ENCODE measurements around the gene KCTD7. TPM values are rescaled to one million over a fixed set of nuclear protein-coding genes. Genes with fewer than 3 reads are reported as not detected.
A peak's percentile ranks its signal among the peaks of the same experiment; 100 is the strongest.

Gene KCTD7
- total and polyA plus RNA-seq, 10 of the 15 experiments (the other 5 are each of a cell fraction or from before 2014, with no cell fraction given) = 1.6 to 18.0 (median 9.4) TPM

DNA sequence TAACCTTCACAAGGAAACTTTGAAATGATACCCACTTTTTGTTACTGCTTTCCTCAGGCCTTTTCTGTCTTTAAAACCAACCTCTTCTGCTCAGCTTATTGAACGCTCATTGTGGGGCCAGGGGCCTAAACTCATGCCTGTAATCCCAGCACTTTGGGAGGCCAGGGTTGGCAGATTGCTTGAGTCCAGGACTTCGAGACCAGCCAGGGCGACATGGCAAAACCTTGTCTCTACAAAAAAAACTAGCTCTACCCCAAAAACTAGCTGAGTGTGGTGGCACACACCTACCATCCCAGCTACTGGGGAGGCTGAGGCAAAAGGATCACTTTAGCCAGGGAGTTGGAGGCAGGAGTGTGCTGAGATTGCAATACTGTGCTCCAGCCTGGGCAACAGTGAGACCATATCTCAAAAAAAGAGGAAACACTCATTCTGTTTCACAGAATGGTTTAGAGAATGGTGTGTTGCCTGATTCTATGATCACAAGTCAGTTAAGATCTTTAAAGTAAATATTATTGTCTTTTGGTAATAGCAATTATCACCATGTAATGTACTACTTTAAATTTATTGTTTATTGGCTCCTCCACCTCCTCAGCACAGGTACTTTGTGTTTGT is 51.1 kb downstream of the KCTD7 start (continued):
- no peak for TF ChIP-seq SREBF1 (IDR thresholded peaks at IDR 0.05; ENCODE audit: low read length)
- no peak for TF ChIP-seq SREBF2 (IDR thresholded peaks at IDR 0.05; ENCODE audit: low read length)

DNA sequence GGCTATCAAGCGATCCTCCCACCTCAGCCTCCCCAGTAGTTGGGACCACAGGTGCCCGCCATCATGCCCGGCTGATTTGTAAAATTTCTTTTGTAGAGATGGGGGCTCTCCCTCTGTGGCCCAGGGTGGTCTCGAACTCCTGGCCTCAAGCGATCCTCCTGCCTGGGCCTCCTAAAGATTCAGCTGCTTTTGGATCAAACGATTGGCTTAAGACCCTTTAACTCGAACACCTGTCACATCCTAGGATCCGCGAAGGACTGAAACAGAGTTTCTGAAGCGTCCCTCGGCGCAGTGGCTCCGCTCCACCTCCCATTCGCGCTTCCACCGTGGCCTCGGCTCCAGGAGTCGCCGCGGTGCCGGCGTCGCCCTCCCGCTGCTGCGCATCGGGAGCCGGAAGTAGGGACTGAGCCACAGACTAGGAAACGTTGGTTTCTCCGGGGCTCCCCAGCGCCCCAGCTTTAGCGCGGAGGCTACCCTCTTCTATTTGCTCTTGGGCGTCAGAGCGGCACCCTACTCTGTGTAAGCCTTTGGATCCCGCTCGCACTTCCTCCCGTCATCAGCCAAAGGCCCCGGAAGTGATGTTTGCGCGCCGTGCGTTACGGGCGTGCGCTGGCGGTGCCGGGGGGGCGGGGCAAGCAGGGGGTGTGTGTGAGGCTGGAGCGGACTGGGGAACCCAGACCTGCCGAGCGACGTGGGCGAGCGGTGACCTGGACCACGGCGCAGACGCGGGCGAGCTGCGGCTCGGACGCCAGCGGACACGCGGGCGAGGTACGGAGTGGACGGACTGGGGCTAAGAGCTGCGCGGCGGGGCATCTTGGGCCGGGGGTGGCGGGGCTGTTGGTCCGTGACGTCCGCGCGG is 53.0 kb downstream of the KCTD7 start:
- ChIA-PET RAD21 (ENCODE audit: unreplicated experiment) (interaction anchor here (1.3 kb wide), 1 partner anchor 55 kb away, joined by 4 read pairs; no protein-coding TSS in a partner anchor), POLR2A (interaction anchor here (0.6 to 1.3 kb wide), 4 partner anchors 24 to 73 kb away, joined by 3 to 4 read pairs (median 3); no protein-coding TSS in a partner anchor), SMC1A (ENCODE audit: uncharacterized antibody, unreplicated experiment) (interaction anchor here (0.6 kb wide), 1 partner anchor 810 kb away, joined by 6 read pairs; no protein-coding TSS in a partner anchor), CTCF (interaction anchor here (1.2 kb wide), 1 partner anchor 313 kb away, joined by 4 read pairs; no protein-coding TSS in a partner anchor)
- Histone ChIP-seq H3K27me3 (replicated peaks in 1 of 2; ENCODE audit: control insufficient read depth in 2 of 2, insufficient read depth in 2 of 2, low read length in 1 of 2) (no peaks in the 10 kb centered on the region), H3K27ac (ENCODE audit: control insufficient read depth, insufficient read depth) (peak overlapping the region; percentile 89), H3K4me1 (ENCODE audit: control insufficient read depth, insufficient read depth, low read length) (peaks cover 12% of the 10 kb centered on the region), H3K36me3 (ENCODE audit: control insufficient read depth in 2 of 2, insufficient read depth in 2 of 2, low read length in 1 of 2) (no peaks in the 10 kb centered on the region), H3K9ac (ENCODE audit: control insufficient read depth, insufficient read depth, low read length) (peak overlapping the region; percentile 87), H3K79me2 (ENCODE audit: control insufficient read depth, insufficient read depth, low read length) (peaks cover 22% of the 10 kb centered on the region), H3K4me2 (ENCODE audit: control insufficient read depth, insufficient read depth) (peak overlapping the region; percentile 97), H4K20me1 (ENCODE audit: control insufficient read depth, insufficient read depth) (no peaks in the 10 kb centered on the region), H3K4me3 (peak overlapping the region; percentile 93), H3K9me3 (replicated peaks; ENCODE audit: control insufficient read depth, insufficient read depth, low read length) (no peaks in the 10 kb centered on the region), H2AFZ (ENCODE audit: control insufficient read depth, low read depth, low read length) (peak overlapping the region; percentile 79)
- in situ Hi-C loops (cut with MboI) = no loop called here
- no peak for FAIRE-seq
- ATAC-seq = peak; percentile 97
- WGBS (ENCODE audit: insufficient coverage, insufficient replicate concordance, low lambda C conversion rate, missing lambda C conversion rate) = under 1% methylated on average over 77 of the region's 78 CpGs
- BruUV-seq (replicated peaks) = TSS peak; percentile 99
- intact Hi-C loops (cut with micrococcal nuclease; ENCODE audit: unreplicated experiment) = loop anchor here (2.0 kb wide), 1 partner anchor 27 kb away; no protein-coding TSS in a partner anchor
- peak; percentile 72 for DNase-seq (ENCODE audit: low read depth, low spot score)
- no peak for TF ChIP-seq ZSCAN29 (IDR thresholded peaks at IDR 0.05)
- no peak for TF ChIP-seq RAD21 (IDR thresholded peaks at IDR 0.05; ENCODE audit: insufficient read depth, low read depth, low read length)
- TF ChIP-seq SMAD1 (IDR thresholded peaks at IDR 0.05; ENCODE audit: low read depth, partially characterized antibody) = no peak
- peak; percentile 93 for TF ChIP-seq CREB1 (IDR thresholded peaks at IDR 0.05; ENCODE audit: low read depth)
- TF ChIP-seq, protein P1, sequence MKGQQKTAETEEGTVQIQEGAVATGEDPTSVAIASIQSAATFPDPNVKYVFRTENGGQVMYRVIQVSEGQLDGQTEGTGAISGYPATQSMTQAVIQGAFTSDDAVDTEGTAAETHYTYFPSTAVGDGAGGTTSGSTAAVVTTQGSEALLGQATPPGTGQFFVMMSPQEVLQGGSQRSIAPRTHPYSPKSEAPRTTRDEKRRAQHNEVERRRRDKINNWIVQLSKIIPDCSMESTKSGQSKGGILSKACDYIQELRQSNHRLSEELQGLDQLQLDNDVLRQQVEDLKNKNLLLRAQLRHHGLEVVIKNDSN (IDR thresholded peaks at IDR 0.05; ENCODE audit: borderline replicate concordance, extremely low read length, insufficient read depth, low read depth, low read length) = no peak
- no peak for TF ChIP-seq IRF4 (IDR thresholded peaks at IDR 0.05; ENCODE audit: low read depth, low read length)
- TF ChIP-seq EZH2 (IDR thresholded peaks at IDR 0.05; ENCODE audit: borderline replicate concordance, control insufficient read depth, low read depth, low read length) = no peak
- no peak for TF ChIP-seq MYB (IDR thresholded peaks at IDR 0.05; ENCODE audit: borderline replicate concordance, low read depth, low read length)
- TF ChIP-seq, protein P2, sequence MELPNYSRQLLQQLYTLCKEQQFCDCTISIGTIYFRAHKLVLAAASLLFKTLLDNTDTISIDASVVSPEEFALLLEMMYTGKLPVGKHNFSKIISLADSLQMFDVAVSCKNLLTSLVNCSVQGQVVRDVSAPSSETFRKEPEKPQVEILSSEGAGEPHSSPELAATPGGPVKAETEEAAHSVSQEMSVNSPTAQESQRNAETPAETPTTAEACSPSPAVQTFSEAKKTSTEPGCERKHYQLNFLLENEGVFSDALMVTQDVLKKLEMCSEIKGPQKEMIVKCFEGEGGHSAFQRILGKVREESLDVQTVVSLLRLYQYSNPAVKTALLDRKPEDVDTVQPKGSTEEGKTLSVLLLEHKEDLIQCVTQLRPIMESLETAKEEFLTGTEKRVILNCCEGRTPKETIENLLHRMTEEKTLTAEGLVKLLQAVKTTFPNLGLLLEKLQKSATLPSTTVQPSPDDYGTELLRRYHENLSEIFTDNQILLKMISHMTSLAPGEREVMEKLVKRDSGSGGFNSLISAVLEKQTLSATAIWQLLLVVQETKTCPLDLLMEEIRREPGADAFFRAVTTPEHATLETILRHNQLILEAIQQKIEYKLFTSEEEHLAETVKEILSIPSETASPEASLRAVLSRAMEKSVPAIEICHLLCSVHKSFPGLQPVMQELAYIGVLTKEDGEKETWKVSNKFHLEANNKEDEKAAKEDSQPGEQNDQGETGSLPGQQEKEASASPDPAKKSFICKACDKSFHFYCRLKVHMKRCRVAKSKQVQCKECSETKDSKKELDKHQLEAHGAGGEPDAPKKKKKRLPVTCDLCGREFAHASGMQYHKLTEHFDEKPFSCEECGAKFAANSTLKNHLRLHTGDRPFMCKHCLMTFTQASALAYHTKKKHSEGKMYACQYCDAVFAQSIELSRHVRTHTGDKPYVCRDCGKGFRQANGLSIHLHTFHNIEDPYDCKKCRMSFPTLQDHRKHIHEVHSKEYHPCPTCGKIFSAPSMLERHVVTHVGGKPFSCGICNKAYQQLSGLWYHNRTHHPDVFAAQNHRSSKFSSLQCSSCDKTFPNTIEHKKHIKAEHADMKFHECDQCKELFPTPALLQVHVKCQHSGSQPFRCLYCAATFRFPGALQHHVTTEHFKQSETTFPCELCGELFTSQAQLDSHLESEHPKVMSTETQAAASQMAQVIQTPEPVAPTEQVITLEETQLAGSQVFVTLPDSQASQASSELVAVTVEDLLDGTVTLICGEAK (IDR thresholded peaks at IDR 0.05; ENCODE audit: borderline replicate concordance) = peak; percentile 85
- TF ChIP-seq ETV6 (conservative IDR thresholded peaks at IDR 0.05 in 1 of 2, IDR thresholded peaks at IDR 0.05 in 1 of 2; ENCODE audit: borderline replicate concordance in 1 of 2, low read depth in 1 of 2) = no peak
- TF ChIP-seq POLR2AphosphoS2 (IDR thresholded peaks at IDR 0.05; ENCODE audit: low read depth, low read length) = peak; percentile 87; the same call in 1 of the 2 replicates
- TF ChIP-seq SRF (IDR thresholded peaks at IDR 0.05; ENCODE audit: low read depth in 2 of 2, low read length in 2 of 2) = 0 out of 4 replicates have a peak, but pooled peaks have one; percentile 13 to 21
- peak; percentile 42; the same call in 1 of the 2 replicates for TF ChIP-seq CBFB (IDR thresholded peaks at IDR 0.05; ENCODE audit: low read depth)
